ENCODE results near the gene SEMA5A.

The SEMA5A gene

DNA sequence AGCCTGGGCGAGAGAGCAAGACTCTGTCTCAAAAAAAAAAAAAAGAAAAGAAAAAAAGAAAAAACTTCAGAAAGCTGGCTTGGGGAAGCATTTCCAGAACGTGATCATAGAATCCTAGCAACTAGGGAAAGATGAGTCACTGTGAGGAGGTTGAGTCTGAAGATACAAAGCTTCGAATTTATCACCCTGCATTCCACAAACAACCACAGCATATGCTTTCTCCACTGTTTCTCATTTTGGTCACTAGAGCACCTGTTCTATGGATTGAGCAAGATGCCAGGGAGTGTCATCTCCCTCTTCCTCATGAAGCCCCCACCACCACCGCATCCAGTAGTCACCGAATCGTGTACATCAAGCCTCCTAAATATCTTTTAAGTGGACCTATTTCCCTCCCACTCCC lies 37.9 kb downstream of the SEMA5A start:
- DNase-seq = peak; percentile 8

DNA sequence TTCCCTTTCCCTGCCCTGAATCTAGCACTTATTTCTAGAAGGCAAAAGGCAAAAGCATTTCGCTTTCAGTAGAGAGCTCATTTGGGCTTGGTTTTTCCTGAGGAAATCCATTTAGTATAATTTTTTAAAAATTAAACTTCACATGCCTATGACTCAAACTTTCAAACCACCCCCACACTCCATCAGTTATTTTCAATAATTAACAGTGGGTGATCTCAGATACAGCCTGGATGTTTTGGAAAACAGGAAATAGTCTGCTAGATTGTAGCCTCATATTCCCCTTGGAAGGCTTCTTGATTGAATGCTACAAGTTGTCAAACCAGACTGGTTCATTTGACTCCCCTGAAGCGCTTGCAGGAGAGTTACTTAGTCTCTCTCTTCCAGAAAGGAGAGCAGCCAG lies 40.6 kb downstream of the SEMA5A start:
- no peak for DNase-seq

GRCh38 chr5:9502864-9503263 lies 43.0 kb downstream of the SEMA5A start:
- no peak for DNase-seq

DNA sequence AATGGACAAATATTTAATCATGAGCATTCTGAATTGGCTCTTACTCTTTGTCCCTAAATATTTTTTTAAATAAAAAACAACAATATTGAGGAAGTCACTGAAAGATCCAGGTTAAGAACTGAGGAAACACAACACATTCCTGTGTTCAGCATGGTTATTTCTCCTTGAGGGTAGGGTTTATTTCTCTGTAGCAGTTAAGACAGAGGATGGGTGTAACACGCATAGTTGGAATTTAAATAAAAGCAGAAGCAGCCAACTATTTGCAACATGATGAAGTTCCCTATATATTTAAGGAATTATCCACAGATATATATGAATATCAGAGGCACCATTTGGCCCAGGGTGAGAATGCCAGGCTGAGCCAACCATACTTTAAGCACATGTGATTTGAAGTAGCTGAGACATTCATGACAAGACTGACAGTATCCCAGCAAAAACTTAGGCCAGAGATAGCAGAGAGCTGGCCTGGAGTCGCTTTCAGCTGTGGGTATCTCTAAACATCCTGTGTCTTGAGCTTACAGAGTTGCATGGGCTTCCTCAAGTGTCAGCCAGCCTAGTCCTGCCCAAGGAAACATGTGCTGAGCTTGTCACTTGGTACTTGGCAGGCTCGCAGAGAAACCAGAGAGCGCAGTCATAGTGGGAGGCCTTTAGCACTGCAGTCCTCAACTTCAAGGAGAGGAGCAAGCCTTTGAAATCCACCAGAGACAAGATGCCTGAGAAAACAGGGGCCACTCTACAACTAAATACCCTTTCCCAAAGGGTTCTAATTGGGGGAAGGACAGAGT lies 43.6 kb downstream of the SEMA5A start:
- no peak for DNase-seq

GRCh38 chr5:9500625-9501024 lies 45.2 kb downstream of the SEMA5A start:
- DNase-seq = no peak

GRCh38 chr5:9500193-9500592 lies 45.7 kb downstream of the SEMA5A start:
- DNase-seq = no peak

- no peak for DNase-seq
Measured at GRCh38 chr5:9499498-9499876, 46.4 kb downstream of the SEMA5A start.

DNA sequence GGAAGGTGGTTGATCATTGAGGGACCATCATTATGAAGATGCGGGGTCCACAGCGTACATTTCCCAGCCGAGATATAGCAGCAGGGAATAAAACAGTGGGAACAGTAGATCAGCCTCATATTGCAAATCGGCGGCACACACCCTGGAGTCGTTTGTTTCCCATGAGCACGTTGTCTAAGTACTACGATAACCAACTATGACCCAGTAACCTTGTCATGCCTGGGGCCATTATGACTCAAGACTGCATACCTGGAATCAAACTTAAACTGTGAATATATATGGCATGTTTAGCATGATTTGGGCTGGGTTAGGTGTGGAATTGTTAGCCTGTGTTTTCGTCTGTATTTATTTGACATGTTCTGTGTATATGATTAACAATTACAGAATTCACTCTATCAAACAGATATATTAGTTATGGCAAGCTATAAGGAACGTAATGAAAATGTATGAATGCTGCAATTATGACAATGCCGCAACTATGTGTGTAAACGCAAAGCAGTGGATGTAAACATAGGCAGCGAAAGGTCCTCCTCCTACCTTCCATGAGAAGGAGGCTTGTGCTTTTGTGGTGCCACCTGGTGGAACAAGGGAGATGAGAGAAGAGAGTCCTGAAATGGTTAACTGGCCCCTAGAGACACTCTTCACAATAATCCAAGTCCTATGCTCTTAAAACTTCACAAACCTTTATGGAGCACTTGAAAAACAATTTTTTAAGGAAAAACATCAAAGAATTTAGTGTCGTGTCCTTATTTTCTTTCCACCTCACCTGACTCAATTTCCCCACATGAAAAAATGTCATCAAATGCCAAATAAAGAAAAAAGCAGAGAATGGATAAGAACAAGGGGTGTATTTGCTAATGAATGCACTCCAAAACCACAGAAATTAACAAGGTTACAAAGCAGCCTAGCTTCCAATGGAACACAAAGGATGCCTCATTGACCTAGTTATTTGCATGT lies 47.1 kb downstream of the SEMA5A start:
- no peak for DNase-seq

DNA sequence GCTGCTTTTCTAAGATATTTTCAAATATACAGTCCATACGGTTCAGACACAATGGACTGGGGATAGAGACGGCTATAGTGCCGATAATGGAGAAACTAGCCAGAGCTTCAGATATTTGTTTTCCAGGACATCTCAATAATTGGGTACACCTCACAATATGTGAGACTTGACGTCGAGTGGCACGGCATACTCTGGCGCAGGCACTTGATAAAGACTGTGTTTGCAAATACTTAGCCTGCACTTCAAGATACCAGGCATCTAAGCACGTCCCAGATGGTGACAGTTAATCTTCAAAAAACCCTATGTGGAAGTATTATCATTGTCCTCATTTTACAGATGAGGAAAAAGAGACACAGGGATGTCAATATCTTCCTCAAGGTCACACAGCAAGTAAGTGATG lies 48.5 kb downstream of the SEMA5A start:
- no peak for DNase-seq

GRCh38 chr5:9496801-9497200 lies 49.1 kb downstream of the SEMA5A start:
- no peak for DNase-seq

GRCh38 chr5:9495121-9495520 lies 50.8 kb downstream of the SEMA5A start:
- no peak for DNase-seq

DNA sequence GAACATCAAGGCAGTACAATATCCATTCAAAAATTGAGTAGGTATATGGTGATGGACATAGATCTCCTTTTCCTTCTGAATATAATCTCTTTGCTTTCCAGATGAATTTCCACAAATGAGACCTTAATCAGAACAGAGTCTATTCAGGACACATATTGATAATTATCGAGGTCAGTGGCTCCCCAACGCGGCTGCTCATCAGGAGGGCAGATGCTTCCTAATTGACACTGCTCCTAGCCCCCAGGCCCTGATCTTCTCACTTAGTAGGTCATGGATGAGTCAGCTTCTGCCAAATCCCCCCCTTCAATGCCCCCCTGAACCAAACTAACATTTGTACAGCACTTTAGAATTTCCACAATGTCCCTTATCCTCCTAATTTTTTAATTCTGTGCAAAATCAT lies 51.6 kb downstream of the SEMA5A start:
- DNase-seq = no peak

- no peak for DNase-seq
Measured at GRCh38 chr5:9490494-9491097, 55.3 kb downstream of the SEMA5A start.

- DNase-seq = no peak
Measured at GRCh38 chr5:9483779-9484178, 62.1 kb downstream of the SEMA5A start.

GRCh38 chr5:9483243-9483642 lies 62.6 kb downstream of the SEMA5A start:
- no peak for DNase-seq

DNA sequence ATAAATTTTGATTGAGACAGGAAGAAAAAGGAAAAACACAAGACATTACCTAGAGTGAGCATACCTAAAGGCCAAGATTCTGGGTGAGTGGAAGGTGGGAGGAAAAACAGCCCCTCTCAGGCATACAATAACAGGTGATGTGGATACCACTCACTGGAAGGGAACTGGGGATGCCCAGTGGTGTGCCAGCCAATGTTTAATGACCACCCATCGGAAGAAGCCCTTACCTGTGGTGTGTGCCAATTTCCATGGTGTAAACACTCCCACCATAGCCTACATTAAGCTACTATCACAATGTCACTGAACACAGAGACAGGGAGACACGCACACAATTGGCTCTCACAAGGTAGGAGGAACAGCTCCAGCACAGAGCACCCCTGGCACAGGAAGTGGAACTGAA lies 63.5 kb downstream of the SEMA5A start:
- DNase-seq = no peak

- no peak for DNase-seq
Measured at GRCh38 chr5:9480499-9480898, 65.4 kb downstream of the SEMA5A start.

GRCh38 chr5:9479990-9480389 lies 65.9 kb downstream of the SEMA5A start:
- no peak for DNase-seq

GRCh38 chr5:9479361-9479760 lies 66.5 kb downstream of the SEMA5A start:
- no peak for DNase-seq

DNA sequence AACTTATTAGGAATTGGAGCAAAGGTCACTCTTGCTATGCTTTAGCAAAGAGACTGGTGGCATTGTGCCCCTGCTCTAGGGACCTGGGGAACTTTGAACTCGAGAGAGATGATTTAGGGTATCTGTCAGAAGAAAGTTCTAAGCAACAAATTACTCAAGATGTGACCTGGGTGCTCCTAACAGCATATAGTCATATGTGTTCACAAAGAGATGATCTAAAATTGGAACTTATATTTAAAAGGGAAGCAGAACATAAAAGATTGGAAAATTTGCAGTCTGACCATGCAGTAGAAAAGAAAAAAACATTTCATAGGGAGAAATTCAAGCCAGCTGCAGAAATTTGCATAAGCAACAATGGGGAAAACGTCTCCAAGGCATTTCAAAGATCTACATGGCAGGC lies 68.3 kb downstream of the SEMA5A start:
- no peak for DNase-seq

DNA sequence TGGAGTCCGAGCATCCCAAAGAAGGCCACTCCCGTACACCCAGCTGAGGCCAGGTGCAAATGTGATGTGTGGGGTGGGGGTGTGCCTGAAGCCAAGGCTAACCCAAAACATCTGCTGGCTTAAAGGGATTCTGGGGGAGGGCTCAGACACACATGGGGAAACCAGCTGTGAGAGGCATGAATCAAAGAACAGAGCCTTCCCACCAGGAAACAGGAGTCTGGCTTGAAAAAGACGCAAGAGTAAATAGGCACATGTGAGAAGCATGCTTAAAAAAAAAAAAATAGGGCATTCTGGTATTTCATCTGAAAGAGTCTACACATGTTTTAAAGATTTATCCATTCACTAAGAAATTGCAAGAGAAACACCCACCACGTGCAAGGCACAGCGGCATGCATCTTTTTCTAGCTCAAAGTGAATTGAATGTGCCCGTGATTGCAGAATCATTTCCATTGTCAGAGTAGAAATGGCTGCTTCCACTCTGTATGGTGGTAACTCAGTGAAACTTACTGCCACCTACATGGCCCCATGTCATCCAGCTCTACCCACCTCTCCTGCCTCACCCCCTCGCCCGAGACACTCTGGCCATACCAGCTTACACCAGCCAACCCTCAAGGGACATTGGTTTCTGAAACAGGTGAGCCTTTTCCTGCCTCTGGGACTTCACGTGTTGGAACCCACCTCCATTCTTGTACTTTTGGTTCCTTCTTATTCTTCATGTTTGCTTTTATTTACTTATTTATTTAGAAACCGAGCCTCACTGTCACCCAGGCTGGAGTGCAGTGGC lies 71.5 kb downstream of the SEMA5A start:
- DNase-seq = no peak

DNA sequence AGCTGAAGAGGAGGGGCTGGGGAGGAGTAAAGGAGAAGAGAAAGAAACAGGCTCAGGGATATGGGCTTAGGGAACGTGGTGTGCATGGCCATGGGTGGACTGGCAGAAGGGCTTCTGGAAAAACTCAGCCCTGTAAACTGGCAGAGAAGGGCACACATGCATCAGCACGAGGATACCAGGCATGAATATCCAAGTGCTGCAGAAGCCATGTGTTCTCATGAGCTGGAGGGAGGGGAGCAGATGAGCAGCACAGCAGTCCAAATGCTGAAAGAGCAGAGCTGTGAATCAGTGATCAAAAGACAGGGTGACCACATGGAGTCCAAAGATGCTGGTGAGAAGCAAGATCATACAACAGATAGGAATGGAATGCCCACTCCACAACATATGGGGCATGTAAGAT lies 72.3 kb downstream of the SEMA5A start:
- no peak for DNase-seq

- DNase-seq = no peak
Measured at GRCh38 chr5:9470410-9470809, 75.5 kb downstream of the SEMA5A start.
